ENCODE measurements around the gene KMT2B. TPM values are rescaled to one million over a fixed set of nuclear protein-coding genes. Genes with fewer than 3 reads are reported as not detected.

Gene KMT2B
- total RNA-seq, 1 experiment from 2014 or later = 10.8 TPM

DNA sequence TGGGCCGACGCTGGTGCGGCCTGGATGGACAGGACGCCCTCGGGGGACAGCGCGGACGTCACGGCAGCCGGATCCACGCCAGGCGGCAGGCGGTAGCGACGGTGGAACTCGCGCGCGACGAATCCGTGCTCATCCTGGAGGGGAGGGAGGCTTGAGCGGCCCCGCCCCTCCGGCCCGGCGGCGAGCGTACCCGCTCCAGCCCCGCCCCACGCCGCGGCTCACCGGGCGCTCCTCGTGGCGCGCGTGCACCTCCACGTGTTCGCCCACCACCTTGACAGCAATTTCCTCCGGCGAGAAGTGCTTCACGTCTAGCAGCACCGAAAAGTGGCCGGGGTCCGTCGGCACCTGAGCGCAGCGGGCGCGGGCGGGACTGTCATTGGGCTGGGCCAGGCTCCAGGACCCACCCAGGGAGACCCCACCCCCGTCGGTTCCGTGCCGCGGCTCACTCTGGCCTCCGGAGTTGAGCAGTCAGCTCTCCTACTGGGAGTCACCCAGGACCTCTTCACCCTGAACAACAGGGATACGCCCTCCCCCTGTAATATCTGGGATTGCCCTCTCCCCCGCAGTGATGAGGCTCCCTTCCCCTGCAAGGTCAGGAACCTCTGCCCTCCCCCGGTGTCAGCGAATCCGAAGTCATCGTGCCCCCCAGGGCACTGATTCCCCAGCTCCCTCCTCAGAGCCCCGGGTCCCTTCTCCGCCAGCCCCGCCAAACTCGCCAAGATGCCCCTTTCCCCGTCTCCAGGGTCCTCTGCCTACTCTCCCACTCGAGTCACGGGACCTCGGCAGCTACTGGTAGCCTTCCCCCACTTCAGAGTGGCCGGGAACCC is 38.0 kb downstream of the KMT2B start:
- Histone ChIP-seq H3K79me2 (ENCODE audit: low read length) (peaks cover 15% of the 10 kb centered on the region), H3K4me3 (ENCODE audit: low read length) (no peak overlapping the region), H3K9me2 (replicated peaks; ENCODE audit: low read length) (no peaks in the 10 kb centered on the region), H3F3A (ENCODE audit: low read length, unreplicated experiment) (peaks cover 3% of the 10 kb centered on the region), H4K20me1 (ENCODE audit: low read length) (no peaks in the 10 kb centered on the region), H3K27ac (ENCODE audit: low read length) (no peak overlapping the region), H3K4me1 (ENCODE audit: insufficient read depth, low read length) (peaks cover 7% of the 10 kb centered on the region), H3K9ac (ENCODE audit: low read length) (no peak overlapping the region), H3K9me3 (ENCODE audit: low read length) (no peaks in the 10 kb centered on the region), H3K36me3 (ENCODE audit: low read depth, low read length) (no peaks in the 10 kb centered on the region), H3K4me2 (ENCODE audit: low read length) (no peak overlapping the region), H2AFZ (ENCODE audit: low read length) (no peak overlapping the region), H3K27me3 (ENCODE audit: low read length) (no peaks in the 10 kb centered on the region)
- POLR2A ChIA-PET (ENCODE audit: unreplicated experiment) = no interaction called here
- BruUV-seq (replicated peaks) = no TSS peak
- intact Hi-C loops (cut with micrococcal nuclease) = no loop called here
- no peak for DNase-seq
- CTCF ChIA-PET = no interaction called here
- no peak for TF ChIP-seq EZH2 (IDR thresholded peaks at IDR 0.05; ENCODE audit: low read length, unreplicated experiment)
- TF ChIP-seq, protein P1, sequence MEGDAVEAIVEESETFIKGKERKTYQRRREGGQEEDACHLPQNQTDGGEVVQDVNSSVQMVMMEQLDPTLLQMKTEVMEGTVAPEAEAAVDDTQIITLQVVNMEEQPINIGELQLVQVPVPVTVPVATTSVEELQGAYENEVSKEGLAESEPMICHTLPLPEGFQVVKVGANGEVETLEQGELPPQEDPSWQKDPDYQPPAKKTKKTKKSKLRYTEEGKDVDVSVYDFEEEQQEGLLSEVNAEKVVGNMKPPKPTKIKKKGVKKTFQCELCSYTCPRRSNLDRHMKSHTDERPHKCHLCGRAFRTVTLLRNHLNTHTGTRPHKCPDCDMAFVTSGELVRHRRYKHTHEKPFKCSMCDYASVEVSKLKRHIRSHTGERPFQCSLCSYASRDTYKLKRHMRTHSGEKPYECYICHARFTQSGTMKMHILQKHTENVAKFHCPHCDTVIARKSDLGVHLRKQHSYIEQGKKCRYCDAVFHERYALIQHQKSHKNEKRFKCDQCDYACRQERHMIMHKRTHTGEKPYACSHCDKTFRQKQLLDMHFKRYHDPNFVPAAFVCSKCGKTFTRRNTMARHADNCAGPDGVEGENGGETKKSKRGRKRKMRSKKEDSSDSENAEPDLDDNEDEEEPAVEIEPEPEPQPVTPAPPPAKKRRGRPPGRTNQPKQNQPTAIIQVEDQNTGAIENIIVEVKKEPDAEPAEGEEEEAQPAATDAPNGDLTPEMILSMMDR (conservative IDR thresholded peaks at IDR 0.05; ENCODE audit: low read depth, low read length) = no peak
- no peak for TF ChIP-seq EZH2phosphoT487 (IDR thresholded peaks at IDR 0.05; ENCODE audit: borderline replicate concordance, low read length)
- no peak for ATAC-seq

DNA sequence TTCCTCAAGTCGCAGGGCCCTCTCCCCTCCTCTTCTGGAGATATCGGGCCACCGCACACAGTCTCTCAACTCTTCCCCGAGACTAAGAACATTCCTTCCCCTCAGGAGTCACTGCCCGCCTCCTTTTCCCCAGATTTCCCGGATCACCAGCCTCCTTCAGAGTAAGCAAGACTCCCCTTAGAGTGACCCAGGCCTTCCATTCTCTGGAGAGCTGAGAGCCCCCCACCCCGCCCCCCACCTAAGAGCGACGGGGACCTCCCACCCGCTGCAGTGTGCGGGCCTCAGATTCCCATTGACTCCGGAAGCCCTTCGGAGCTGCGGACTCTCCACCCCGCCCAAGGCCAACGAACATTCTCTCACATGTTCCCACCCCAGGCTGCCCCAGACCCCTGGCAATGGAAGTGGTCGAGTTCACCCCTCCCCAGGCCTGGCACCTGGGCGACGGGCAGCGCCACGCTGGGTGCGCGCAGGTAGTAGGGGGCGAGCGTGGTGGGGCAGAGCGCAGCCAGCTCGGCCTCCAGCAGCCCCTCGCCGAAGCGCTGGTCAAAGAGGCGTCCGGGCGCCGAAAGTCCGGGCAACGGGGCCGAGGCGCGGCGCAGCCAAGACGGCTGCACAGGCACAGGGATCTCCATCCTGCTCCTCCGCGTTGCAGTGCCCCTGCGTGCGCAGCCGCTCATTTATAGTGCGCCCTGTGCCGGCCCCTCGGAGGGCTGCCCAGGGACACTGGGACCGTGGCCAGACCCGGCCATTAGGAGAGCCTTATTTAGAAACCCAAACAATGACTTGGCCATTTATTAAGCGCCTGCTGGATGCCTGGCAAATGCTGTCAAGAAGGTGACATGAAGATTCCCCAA is 38.8 kb downstream of the KMT2B start, which contains the start of gene HSPB6:
Gene HSPB6, minus strand, starts transcription at position 653 of the 854 bp plus-strand sequence. Its CDS starts 21 bp downstream, at position 632.
- peak within 1 kb of the TSS; percentile 77 for H3K4me3 ChIP-seq (ENCODE audit: low read length)
- H3K4me2 ChIP-seq (ENCODE audit: low read length) = peak within 1 kb of the TSS; percentile 88
- intact Hi-C loops (cut with micrococcal nuclease) = no loop called here
- ATAC-seq (no peak), DNase-seq (no peak)
- peak within 1 kb of the TSS; percentile 72 for H2AFZ ChIP-seq (ENCODE audit: low read length)
- no peaks in the 10 kb centered on the region for H4K20me1 ChIP-seq (ENCODE audit: low read length)
- H3K27ac ChIP-seq (ENCODE audit: low read length) = 0 out of 2 replicates have a peak within 1 kb of the TSS, but pooled peaks have one; percentile 25
- H3K79me2 ChIP-seq (ENCODE audit: low read length) = peaks cover 15% of the 10 kb centered on the region
- ChIA-PET POLR2A (ENCODE audit: unreplicated experiment) (no interaction called here), CTCF (interaction anchor here (0.6 kb wide), 1 partner anchor 62 kb away, joined by 4 read pairs; no protein-coding TSS in a partner anchor)
- H3K27me3 ChIP-seq (ENCODE audit: low read length) = no peaks in the 10 kb centered on the region
- H3K36me3 ChIP-seq (ENCODE audit: low read depth, low read length) = no peaks in the 10 kb centered on the region
- no peaks in the 10 kb centered on the region for H3K9me2 ChIP-seq (replicated peaks; ENCODE audit: low read length)
- no peaks in the 10 kb centered on the region for H3K9me3 ChIP-seq (ENCODE audit: low read length)
- TF ChIP-seq, protein P1 (conservative IDR thresholded peaks at IDR 0.05; ENCODE audit: low read depth, low read length) = no peak
- TF ChIP-seq EZH2 (IDR thresholded peaks at IDR 0.05; ENCODE audit: low read length, unreplicated experiment) = no peak
- no peak for TF ChIP-seq EZH2phosphoT487 (IDR thresholded peaks at IDR 0.05; ENCODE audit: borderline replicate concordance, low read length)
- peaks cover 3% of the 10 kb centered on the region for H3F3A ChIP-seq (ENCODE audit: low read length, unreplicated experiment)
- H3K9ac ChIP-seq (ENCODE audit: low read length) = peak within 1 kb of the TSS; percentile 40; the same call in 1 of the 2 replicates
- no TSS peak for BruUV-seq (replicated peaks)
- H3K4me1 ChIP-seq (ENCODE audit: insufficient read depth, low read length) = peaks cover 7% of the 10 kb centered on the region

All from PC-3 (cell line).